MCF 10A (cell line): Measurements from ENCODE around the gene RHOT2. TPM values are rescaled to one million over a fixed set of nuclear protein-coding genes. Genes with fewer than 3 reads are reported as not detected.
A peak's percentile ranks its signal among the peaks of the same experiment; 100 is the strongest.

ENCODE experiments used
- BruUV-seq: library from RNA; stranded (reverse); fragments of 400-500 nt; replicated peaks from 2 replicates; lab custom pipeline; 2021; lab: Mats Ljungman, UMichigan
- CTCF ChIA-PET: fragments of 300-600 bp; sonication (Branson Sonifier 250); formaldehyde crosslinking; extraction: SDS; loops from one replicate; lab custom pipeline; 2021; ENCODE audit warnings: antibody characterized with exemption, inconsistent platforms; lab: Yijun Ruan, JAX
- POLR2A ChIA-PET: fragments of 300-600, 350-650 bp; sonication (Branson Sonifier 250); formaldehyde crosslinking; extraction: SDS; loops from one replicate; lab custom pipeline; 2020; ENCODE audit warnings: antibody characterized with exemption, inconsistent platforms; lab: Yijun Ruan, JAX
- DNase-seq: peaks from one replicate; pipeline ENCODE4 v3.0.0-alpha.2; 2018; ENCODE audit not compliant: unreplicated experiment
- H3K27ac Mint-ChIP-seq: one replicate; pipeline ENCODE4 v1.8.0; 2022; ENCODE audit warnings: mild to moderate bottlenecking, low read depth, mixed read lengths; ENCODE audit not compliant: unreplicated experiment
- H3K27me3 Mint-ChIP-seq: one replicate; pipeline ENCODE4 v1.8.0; 2022; ENCODE audit warnings: mixed read lengths; ENCODE audit not compliant: insufficient read depth, unreplicated experiment
- H3K36me3 Mint-ChIP-seq: one replicate; pipeline ENCODE4 v1.8.0; 2022; ENCODE audit warnings: mild to moderate bottlenecking, moderate library complexity, mixed read lengths; ENCODE audit not compliant: insufficient read depth, unreplicated experiment
- H3K4me1 Mint-ChIP-seq: one replicate; pipeline ENCODE4 v1.8.0; 2022; ENCODE audit warnings: mixed read lengths; ENCODE audit not compliant: insufficient read depth, unreplicated experiment
- H3K4me3 Mint-ChIP-seq: one replicate; pipeline ENCODE4 v1.8.0; 2022; ENCODE audit warnings: mild to moderate bottlenecking, moderate library complexity, mixed read lengths; ENCODE audit not compliant: unreplicated experiment
- H3K9me3 Mint-ChIP-seq: one replicate; pipeline ENCODE4 v1.8.0; 2022; ENCODE audit warnings: mixed read lengths; ENCODE audit not compliant: unreplicated experiment
- CTCF ChIP-seq: fragments of 200-600 bp; IDR thresholded peaks from one replicate; pipeline ENCODE4 v1.8.0; 2022; ENCODE audit warnings: antibody characterized with exemption, mild to moderate bottlenecking; ENCODE audit not compliant: unreplicated experiment
- intact Hi-C: fragments of 100-400 bp; cut with micrococcal nuclease; formaldehyde crosslinking; loops from 2 replicates; pipeline ENCODE4 v1.14.1; 2022
- total RNA-seq: library from RNA; stranded (reverse); gene quantifications from 2 replicates; pipeline ENCODE4 v1.2.3, GENCODE V29; 2022

RHOT2 gene
- total RNA-seq, 1 experiment from 2014 or later: 118 TPM

GRCh38 chr16:634996-635395 lies 32.9 kb upstream of the RHOT2 start:
- H3K9me3 Mint-ChIP-seq: no peaks in the 10 kb centered on the region
- peaks cover 5% of the 10 kb centered on the region for H3K4me1 Mint-ChIP-seq
- DNase-seq: no peak
- H3K27me3 Mint-ChIP-seq: no peaks in the 10 kb centered on the region
- no TSS peak for BruUV-seq
- CTCF ChIA-PET: interaction anchor here (0.7 kb wide), 1 partner anchor 45 kb away, joined by 5 read pairs; no protein-coding TSS in a partner anchor
- POLR2A ChIA-PET: interaction anchor here (4.0 kb wide), 1 partner anchor 14 kb away, joined by 43 read pairs; no protein-coding TSS in a partner anchor
- H3K36me3 Mint-ChIP-seq: peaks cover 12% of the 10 kb centered on the region
- intact Hi-C loops: no loop called here
- no peak for TF ChIP-seq CTCF
- peak overlapping the region; percentile 91 for H3K4me3 Mint-ChIP-seq
- H3K27ac Mint-ChIP-seq: no peak overlapping the region

- H3K4me3 Mint-ChIP-seq: peak overlapping the region; percentile 91
- H3K27me3 Mint-ChIP-seq: no peaks in the 10 kb centered on the region
- no peaks in the 10 kb centered on the region for H3K9me3 Mint-ChIP-seq
- no peak overlapping the region for H3K27ac Mint-ChIP-seq
- DNase-seq: no peak
- no peak for TF ChIP-seq CTCF
- H3K4me1 Mint-ChIP-seq: peaks cover 5% of the 10 kb centered on the region
- POLR2A ChIA-PET: interaction anchor here (0.9 to 4.0 kb wide), 20 partner anchors 9 to 212 kb away, joined by 3 to 43 read pairs (median 8); partner anchors contain the start of genes CAPN15, JMJD8, MSLN and RAB40C
- intact Hi-C loops: loop anchor here (2.0 kb wide), 1 partner anchor 43 kb away; no protein-coding TSS in a partner anchor
- no TSS peak for BruUV-seq
- peaks cover 11% of the 10 kb centered on the region for H3K36me3 Mint-ChIP-seq
- CTCF ChIA-PET: interaction anchor here (0.6 to 0.7 kb wide), 4 partner anchors 35 to 222 kb away, joined by 3 to 5 read pairs (median 4); no protein-coding TSS in a partner anchor
These were observed 32.2 kb upstream of the RHOT2 start for GRCh38 chr16:635573-636205.

- BruUV-seq: TSS peak; percentile 84
- Mint-ChIP-seq H3K27me3 (no peaks in the 10 kb centered on the region), H3K36me3 (peaks cover 11% of the 10 kb centered on the region), H3K4me3 (peak within 1 kb of the TSS; percentile 91), H3K27ac (peak within 1 kb of the TSS; percentile 94), H3K4me1 (peaks cover 5% of the 10 kb centered on the region), H3K9me3 (no peaks in the 10 kb centered on the region)
- ChIA-PET CTCF (interaction anchor here (0.6 to 0.8 kb wide), 6 partner anchors 31 to 223 kb away, joined by 3 to 5 read pairs (median 3); partner anchors contain the start of genes CAPN15 and RHOT2), POLR2A (interaction anchor here (0.7 to 4.0 kb wide), 22 partner anchors 9 to 212 kb away, joined by 3 to 43 read pairs (median 6); partner anchors contain the start of genes CAPN15, JMJD8, MSLN and RAB40C)
- no peak for TF ChIP-seq CTCF
- DNase-seq: peak; percentile 95
- intact Hi-C loops: loop anchor here (2.0 kb wide), 1 partner anchor 44 kb away; no protein-coding TSS in a partner anchor
These were observed 31.5 kb upstream of the RHOT2 start, which contains the start of gene METTL26 for GRCh38 chr16:636206-637080. TSS of gene METTL26 (minus strand) at chr16:636305. CDS start at chr16:636290, 15 bp downstream.
